HCT116 (cell line): Measurements from ENCODE around the gene ASB9. TPM values are rescaled to one million over a fixed set of nuclear protein-coding genes. Genes with fewer than 3 reads are reported as not detected.

Experiments
- ATAC-seq: fragments of 200-7000 bp; cut with Tn5 transposase; 2 replicates; pipeline ENCODE4 v1.9.1; 2020; ENCODE audit warnings: mild to moderate bottlenecking, moderate library complexity
- BruUV-seq: library from RNA; stranded (reverse); fragments of 400-500 nt; replicated peaks from 2 replicates; lab custom pipeline; 2021; lab: Mats Ljungman, UMichigan
- CTCF ChIA-PET: fragments of 300-600 bp; sonication (Branson Sonifier 250); formaldehyde crosslinking; loops from one replicate; lab custom pipeline; 2021; ENCODE audit warnings: antibody characterized with exemption; lab: Charles Lee
- POLR2A ChIA-PET: fragments of 300-600, 350-600 bp; sonication (Branson Sonifier 250); formaldehyde crosslinking; loops from one replicate; lab custom pipeline; 2021; ENCODE audit warnings: antibody characterized with exemption; lab: Charles Lee
- RAD21 ChIA-PET, 2 experiments: fragments of 300-600 bp; sonication (Branson Sonifier 250); formaldehyde crosslinking; loops; one replicate each; lab custom pipeline; 2023; ENCODE audit warnings: low total read pairs in 2 of 2; ENCODE audit not compliant: uncharacterized antibody in 2 of 2, unreplicated experiment in 2 of 2, low non-redundant PET in 1 of 2; lab: Charles Lee
- DNase-seq: peaks from one replicate; pipeline ENCODE4 v3.0.0-alpha.2; 2010; ENCODE audit warnings: low read depth, low spot score
- H2AFZ ChIP-seq: fragments of 200-600 bp; shearing (Covaris generic), sonication (generic); 2 replicates; pipeline ENCODE4 v1.6.1; 2017; ENCODE audit warnings: low read depth, mixed run types, mixed read lengths, antibody characterized with exemption, low read length; ENCODE audit not compliant: poor library complexity, severe bottlenecking
- H3K27ac ChIP-seq: 2 replicates; pipeline ENCODE4 v1.5.1; 2012; ENCODE audit warnings: low read depth, low read length
- H3K27me3 ChIP-seq: fragments of 200-600 bp; sonication (generic); 2 replicates; pipeline ENCODE4 v1.6.1; 2016; ENCODE audit warnings: mixed run types, low read length, mixed read lengths; ENCODE audit not compliant: insufficient read depth
- H3K36me3 ChIP-seq, 2 experiments: fragments of 200-500 bp in 1 of 2; fragments of 200-600 bp in 1 of 2; sonication (Bioruptor generic) in 1 of 2; sonication (generic) in 1 of 2; 2 replicates each; pipeline versions ENCODE4 v1.5.1 to v1.6.1; 2014 to 2016; ENCODE audit warnings: low read length in 2 of 2, inconsistent platforms in 1 of 2, mixed read lengths in 1 of 2, mixed run types in 1 of 2; ENCODE audit not compliant: insufficient read depth in 2 of 2, control insufficient read depth in 1 of 2
- H3K4me1 ChIP-seq, 2 experiments: fragments of 200-600 bp in 1 of 2; sonication (generic) in 1 of 2; 2 replicates each; pipeline versions ENCODE4 v1.5.1 to v1.6.1; 2012 to 2017; ENCODE audit warnings: low read length in 2 of 2, inconsistent platforms in 1 of 2, mild to moderate bottlenecking in 1 of 2, mixed read lengths in 1 of 2, mixed run types in 1 of 2, moderate library complexity in 1 of 2; ENCODE audit not compliant: insufficient read depth in 2 of 2, control insufficient read depth in 1 of 2
- H3K4me2 ChIP-seq: fragments of 200-600 bp; sonication (generic); 2 replicates; pipeline ENCODE4 v1.6.1; 2017; ENCODE audit warnings: mixed run types, low read length, mixed read lengths
- H3K4me3 ChIP-seq, 2 experiments: fragments of 200-600 bp in 1 of 2; sonication (generic) in 1 of 2; replicated peaks in 1 of 2; 2 replicates each; pipeline ENCODE4 v1.5.1; 2011 to 2016; ENCODE audit warnings: low read length in 2 of 2, control low read depth in 1 of 2, low read depth in 1 of 2, mild to moderate bottlenecking in 1 of 2, mixed read lengths in 1 of 2, mixed run types in 1 of 2
- H3K79me2 ChIP-seq: fragments of 200-600 bp; sonication (generic); 2 replicates; pipeline ENCODE4 v1.6.1; 2017; ENCODE audit warnings: mild to moderate bottlenecking, mixed run types, low read length, moderate library complexity, mixed read lengths; ENCODE audit not compliant: insufficient read depth
- H3K9ac ChIP-seq: fragments of 200-600 bp; sonication (generic); 2 replicates; pipeline ENCODE4 v1.6.1; 2016; ENCODE audit warnings: low read length, mixed read lengths
- H3K9me2 ChIP-seq: fragments of 200-600 bp; sonication (generic), shearing (Covaris generic); 2 replicates; pipeline ENCODE4 v1.6.1; 2017; ENCODE audit warnings: mixed run types, mild to moderate bottlenecking, moderate library complexity; ENCODE audit not compliant: insufficient read depth
- H3K9me3 ChIP-seq, 2 experiments: fragments of 200-500 bp in 1 of 2; fragments of 200-600 bp in 1 of 2; sonication (Bioruptor generic) in 1 of 2; sonication (generic) in 1 of 2; 2 replicates each; pipeline ENCODE4 v1.6.1; 2014 to 2017; ENCODE audit warnings: low read length in 2 of 2, mixed read lengths in 2 of 2, inconsistent platforms in 1 of 2, low read depth in 1 of 2, mild to moderate bottlenecking in 1 of 2, mixed run types in 1 of 2, moderate library complexity in 1 of 2; ENCODE audit not compliant: control insufficient read depth in 1 of 2, insufficient read depth in 1 of 2
- H4K20me1 ChIP-seq: fragments of 200-600 bp; sonication (generic), shearing (Covaris generic); 2 replicates; pipeline ENCODE4 v1.6.1; 2017; ENCODE audit warnings: mixed run types, mild to moderate bottlenecking, moderate library complexity; ENCODE audit not compliant: insufficient read depth
- CBX3 ChIP-seq: IDR thresholded peaks from 2 replicates; pipeline ENCODE4 v1.6.1; 2012; ENCODE audit warnings: low read depth
- CEBPB ChIP-seq: IDR thresholded peaks from 2 replicates; pipeline ENCODE4 v1.6.1; 2012; ENCODE audit warnings: low read depth
- EGR1 ChIP-seq: IDR thresholded peaks from 2 replicates; pipeline ENCODE4 v1.6.1; 2012; ENCODE audit warnings: low read depth
- ELF1 ChIP-seq: IDR thresholded peaks from 2 replicates; pipeline ENCODE4 v1.6.1; 2012; ENCODE audit warnings: low read depth, borderline replicate concordance
- EZH2phosphoT487 ChIP-seq: fragments of 200-600 bp; IDR thresholded peaks from 2 replicates; pipeline ENCODE4 v1.6.1; 2018; ENCODE audit warnings: antibody characterized with exemption, borderline replicate concordance
- FOSL1 ChIP-seq: IDR thresholded peaks from 2 replicates; pipeline ENCODE4 v1.6.1; 2012; ENCODE audit warnings: low read depth
- JUND ChIP-seq: IDR thresholded peaks from 2 replicates; pipeline ENCODE4 v1.6.1; 2012
- MAX ChIP-seq: IDR thresholded peaks from 2 replicates; pipeline ENCODE4 v1.6.1; 2012
- POLR2A ChIP-seq: IDR thresholded peaks from 2 replicates; pipeline ENCODE4 v1.7.0; 2011; ENCODE audit warnings: borderline replicate concordance; ENCODE audit not compliant: insufficient read depth, insufficient read length; ENCODE audit errors: extremely low read depth
- POLR2AphosphoS5 ChIP-seq: IDR thresholded peaks from 2 replicates; pipeline ENCODE4 v1.6.1; 2011; ENCODE audit warnings: mild to moderate bottlenecking, low read depth, low read length, moderate library complexity
- RAD21 ChIP-seq: IDR thresholded peaks from 2 replicates; pipeline ENCODE4 v1.6.1; 2012; ENCODE audit warnings: low read depth, mild to moderate bottlenecking
- REST ChIP-seq: IDR thresholded peaks from 2 replicates; pipeline ENCODE4 v1.6.1; 2012; ENCODE audit warnings: low read depth
- SIN3A ChIP-seq: IDR thresholded peaks from 2 replicates; pipeline ENCODE4 v1.6.1; 2012; ENCODE audit warnings: low read depth
- YY1 ChIP-seq: IDR thresholded peaks from 2 replicates; pipeline ENCODE4 v1.6.1; 2011; ENCODE audit warnings: low read length, low read depth, moderate library complexity, mild to moderate bottlenecking; ENCODE audit not compliant: insufficient replicate concordance; ENCODE audit errors: extremely low read depth
- ZBTB33 ChIP-seq: IDR thresholded peaks from 2 replicates; pipeline ENCODE4 v1.6.1; 2011; ENCODE audit warnings: mild to moderate bottlenecking, low read length, moderate library complexity; ENCODE audit not compliant: insufficient replicate concordance; ENCODE audit errors: extremely low read depth
- ZFX ChIP-seq: fragments of 450-650 bp; IDR thresholded peaks from 2 replicates; pipeline ENCODE4 v1.6.1; 2017
- ZNF274 ChIP-seq: fragments of 200-500 bp; sonication (Bioruptor generic); IDR thresholded peaks from 2 replicates; pipeline ENCODE4 v1.6.1; 2014; ENCODE audit warnings: mild to moderate bottlenecking, low read depth, low read length, inconsistent platforms
- intact Hi-C: fragments of 100-400 bp; cut with micrococcal nuclease; formaldehyde crosslinking; loops from 2 replicates; pipeline ENCODE4 v1.10.0; 2022
- total RNA-seq: library from RNA; stranded (reverse); gene quantifications from one replicate; pipeline ENCODE4 v1.2.1, GENCODE V29; 2021; ENCODE audit not compliant: unreplicated experiment
- TF ChIP-seq, protein P1 (sequence below), 3 experiments: fragments of 200-600 bp in 1 of 3; sonication (generic) in 1 of 3; IDR thresholded peaks in 2 of 3; conservative IDR thresholded peaks in 1 of 3; 2 replicates each; pipeline ENCODE4 v1.5.1; 2012 to 2017; ENCODE audit warnings: low read depth in 2 of 3, low read length in 2 of 3, antibody characterized with exemption in 1 of 3, borderline replicate concordance in 1 of 3, control low read depth in 1 of 3, mild to moderate bottlenecking in 1 of 3, mixed read lengths in 1 of 3, mixed run types in 1 of 3, moderate library complexity in 1 of 3; ENCODE audit not compliant: insufficient read depth in 1 of 3

The ASB9 gene
- total RNA-seq, 1 experiment from 2014 or later: 2.9 TPM

DNA sequence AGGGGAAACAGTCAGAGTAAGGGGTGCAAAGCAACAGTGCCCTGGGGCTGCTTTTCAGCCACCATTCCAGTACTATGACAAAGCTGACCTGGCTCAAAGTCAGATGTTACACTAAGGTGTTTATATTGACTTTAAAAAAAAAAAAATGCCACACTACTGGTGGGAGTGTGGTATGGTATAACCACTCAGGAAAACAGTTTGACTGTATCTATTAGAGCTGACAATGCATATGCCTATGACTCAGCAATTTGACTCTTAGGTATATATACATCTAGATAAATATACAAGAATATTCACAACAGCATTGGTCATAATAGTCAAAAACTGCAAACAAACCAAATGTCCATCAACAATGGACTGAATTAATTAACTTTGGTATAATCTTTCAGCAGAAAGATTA is 15.0 kb downstream of the ASB9 start:
- H3K9me3 ChIP-seq: no peaks in the 10 kb centered on the region
- no peak for DNase-seq
- ChIA-PET CTCF (no interaction called here), POLR2A (no interaction called here), RAD21 (no interaction called here)
- H3K36me3 ChIP-seq: no peaks in the 10 kb centered on the region
- no peak overlapping the region for H3K4me2 ChIP-seq
- H3K27ac ChIP-seq: no peak overlapping the region
- no peaks in the 10 kb centered on the region for H3K27me3 ChIP-seq
- H3K9ac ChIP-seq: no peak overlapping the region
- no TSS peak for BruUV-seq
- TF ChIP-seq, protein P1, sequence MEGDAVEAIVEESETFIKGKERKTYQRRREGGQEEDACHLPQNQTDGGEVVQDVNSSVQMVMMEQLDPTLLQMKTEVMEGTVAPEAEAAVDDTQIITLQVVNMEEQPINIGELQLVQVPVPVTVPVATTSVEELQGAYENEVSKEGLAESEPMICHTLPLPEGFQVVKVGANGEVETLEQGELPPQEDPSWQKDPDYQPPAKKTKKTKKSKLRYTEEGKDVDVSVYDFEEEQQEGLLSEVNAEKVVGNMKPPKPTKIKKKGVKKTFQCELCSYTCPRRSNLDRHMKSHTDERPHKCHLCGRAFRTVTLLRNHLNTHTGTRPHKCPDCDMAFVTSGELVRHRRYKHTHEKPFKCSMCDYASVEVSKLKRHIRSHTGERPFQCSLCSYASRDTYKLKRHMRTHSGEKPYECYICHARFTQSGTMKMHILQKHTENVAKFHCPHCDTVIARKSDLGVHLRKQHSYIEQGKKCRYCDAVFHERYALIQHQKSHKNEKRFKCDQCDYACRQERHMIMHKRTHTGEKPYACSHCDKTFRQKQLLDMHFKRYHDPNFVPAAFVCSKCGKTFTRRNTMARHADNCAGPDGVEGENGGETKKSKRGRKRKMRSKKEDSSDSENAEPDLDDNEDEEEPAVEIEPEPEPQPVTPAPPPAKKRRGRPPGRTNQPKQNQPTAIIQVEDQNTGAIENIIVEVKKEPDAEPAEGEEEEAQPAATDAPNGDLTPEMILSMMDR (IDR thresholded peaks at IDR 0.05 in 2 of 3, conservative IDR thresholded peaks at IDR 0.05 in 1 of 3; ENCODE audit: borderline replicate concordance in 1 of 3, insufficient read depth in 1 of 3, low read depth in 2 of 3, low read length in 2 of 3): no peak
- no peak for TF ChIP-seq RAD21
- TF ChIP-seq ZBTB33: no peak
- no peak for TF ChIP-seq EZH2phosphoT487
- no peak for TF ChIP-seq POLR2AphosphoS5
- no peak for TF ChIP-seq CEBPB
- no peak for TF ChIP-seq YY1
- TF ChIP-seq POLR2A: no peak
- no peak for TF ChIP-seq ELF1
- no peak for TF ChIP-seq CBX3
- no peak for TF ChIP-seq SIN3A
- no peak for TF ChIP-seq MAX
- no peak for TF ChIP-seq EGR1
- no peak for TF ChIP-seq FOSL1
- no peak for TF ChIP-seq ZNF274
- no peak for TF ChIP-seq JUND
- no peak for TF ChIP-seq REST
- no peak for TF ChIP-seq ZFX
- no peak overlapping the region for H3K4me3 ChIP-seq
- ATAC-seq: no peak
- H4K20me1 ChIP-seq: no peaks in the 10 kb centered on the region
- H2AFZ ChIP-seq: no peak overlapping the region
- no peaks in the 10 kb centered on the region for H3K4me1 ChIP-seq
- intact Hi-C loops: no loop called here
- no peaks in the 10 kb centered on the region for H3K9me2 ChIP-seq
- H3K79me2 ChIP-seq: no peaks in the 10 kb centered on the region
